Body of pancreas (tissue), 4 donors: ENCODE data around the gene PCYT2. TPM values are rescaled to one million over a fixed set of nuclear protein-coding genes. Genes with fewer than 3 reads are reported as not detected.

ENCODE experiments used
- ATAC-seq: fragments of 150-250 bp; one replicate; pipeline ENCODE4 v1.9.1; 2016
- DNase-seq, 4 donors: peaks; one replicate each; pipeline ENCODE4 v3.0.0-alpha.2; 2019
- H3K27ac ChIP-seq, 4 donors: fragments of 200-600 bp; sonication (generic); 1 replicate in 3 of 4; 2 replicates in 1 of 4; pipeline versions ENCODE4 v1.5.1 to v1.6.1; 2016 to 2019; ENCODE audit warnings: mild to moderate bottlenecking in 1 of 4, mixed read lengths in 1 of 4, moderate library complexity in 1 of 4
- H3K27me3 ChIP-seq, 2 donors: fragments of 200-600 bp; sonication (generic); one replicate each; pipeline ENCODE4 v1.6.0; 2016; ENCODE audit warnings: mild to moderate bottlenecking in 1 of 2
- H3K36me3 ChIP-seq, 2 donors: fragments of 200-600 bp; sonication (generic); replicated peaks in 1 of 2; 2 replicates each; pipeline ENCODE4 v1.5.1; 2016; ENCODE audit warnings: low read depth in 2 of 2; ENCODE audit not compliant: insufficient read depth in 1 of 2
- H3K4me1 ChIP-seq: fragments of 200-600 bp; sonication (generic); one replicate; pipeline ENCODE4 v1.6.0; 2016
- H3K4me3 ChIP-seq, 2 donors: fragments of 200-600 bp; sonication (generic); 1 replicate in 1 of 2; 2 replicates in 1 of 2; pipeline ENCODE4 v1.5.1; 2016 to 2019
- H3K9me3 ChIP-seq, 3 donors: fragments of 200-600 bp; sonication (generic); 1 replicate in 2 of 3; 2 replicates in 1 of 3; pipeline ENCODE4 v1.5.1; 2016
- CTCF ChIP-seq, 7 experiments: fragments of 450-650 bp in 4 of 7; fragments of 200-600 bp in 3 of 7; sonication (generic) in 3 of 7; IDR thresholded peaks; one replicate each; pipeline ENCODE4 v1.5.1; 2016 to 2019; ENCODE audit warnings: antibody characterized with exemption in 7 of 7
- POLR2A ChIP-seq, 3 donors: fragments of 450-650 bp; IDR thresholded peaks; one replicate each; pipeline ENCODE4 v1.6.1; 2016; ENCODE audit warnings: antibody characterized with exemption in 3 of 3, mild to moderate bottlenecking in 2 of 3
- WGBS, 2 donors: methylation state at CpG; one replicate each; pipeline ENCODE4 v1.1.5; 2017; 5-methylcytosine and 5-hydroxymethylcytosine counted together
- intact Hi-C: fragments of 100-400 bp; cut with DNase I; formaldehyde crosslinking; loops from one replicate; pipeline ENCODE4 v1.15.1; 2023
- total RNA-seq, 2 donors: library from RNA; depleted of rRNA; stranded (reverse); fragments of >200 nt; gene quantifications; one replicate each; pipeline ENCODE4 v1.1.0, GENCODE V29; 2016

Gene PCYT2
- total RNA-seq, 2 donors from 2014 or later, result 13.0 to 25.1 TPM

DNA sequence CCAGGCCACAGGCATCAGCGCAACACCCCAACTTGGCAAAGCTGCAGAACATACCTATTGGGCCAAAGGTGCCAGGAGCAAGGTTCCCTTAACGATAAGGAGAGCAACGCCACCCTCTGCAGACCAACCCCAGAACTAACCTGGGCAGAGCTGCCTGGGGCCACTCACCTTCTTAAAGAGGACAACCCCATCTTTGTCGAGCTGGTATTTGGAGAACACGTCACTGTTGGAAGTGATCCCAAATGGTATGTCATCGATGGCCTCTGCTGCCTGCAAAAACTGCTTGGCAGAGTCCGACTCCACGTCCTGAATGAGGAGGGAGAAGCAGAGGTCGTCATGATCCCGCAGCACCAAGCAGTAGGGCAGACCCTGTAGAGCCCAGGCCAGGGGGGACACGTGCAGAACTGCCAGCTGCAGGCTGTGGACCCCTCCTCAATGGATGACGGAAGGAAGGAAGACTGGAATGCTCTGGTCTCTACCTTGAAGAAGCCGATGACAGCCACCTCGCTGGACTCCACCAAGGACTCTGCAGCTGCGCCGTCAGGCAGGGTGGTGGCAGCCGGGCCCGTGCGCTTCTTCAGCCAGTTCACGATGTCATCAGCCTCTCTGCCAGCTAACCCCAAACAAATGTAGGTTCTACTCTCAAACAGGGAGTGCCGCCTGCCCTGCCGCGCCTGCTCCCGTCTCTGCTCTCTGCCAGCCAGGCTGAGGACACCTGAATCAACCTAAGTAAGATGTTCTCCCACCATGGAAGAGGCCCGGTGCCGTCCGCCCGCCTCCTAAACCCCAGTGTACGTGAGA lies 56.0 kb downstream of the PCYT2 start:
- Histone ChIP-seq H3K36me3 (peaks cover 12 to 22% of the 10 kb centered on the region in 2 donors), H3K9me3 (no peaks in the 10 kb centered on the region), H3K27me3 (no peaks in the 10 kb centered on the region), H3K27ac (peak overlapping the region; percentile 20 to 95 (median 47)), H3K4me3 (no peak overlapping the region), H3K4me1 (peaks cover 63% of the 10 kb centered on the region)
- 40% methylated on average over 7 to 29 of the region's 29 CpGs for WGBS, 2 donors
- DNase-seq (peak; percentile 79 to 90 (median 85)), ATAC-seq (peak; percentile 63)
- intact Hi-C loops, result no loop called here
- peak in 2 of 3 donors; percentile 28 to 50 for TF ChIP-seq POLR2A (IDR thresholded peaks at IDR 0.05)
- TF ChIP-seq CTCF (IDR thresholded peaks at IDR 0.05), result peak in 4 of 7 experiments; percentile 47 to 58 (median 54)

- Histone ChIP-seq H3K4me1 (peaks cover 46% of the 10 kb centered on the region), H3K27ac (no peak overlapping the region), H3K4me3 (no peak overlapping the region), H3K27me3 (no peaks in the 10 kb centered on the region), H3K9me3 (no peaks in the 10 kb centered on the region), H3K36me3 (peaks cover 13 to 27% of the 10 kb centered on the region in 2 donors)
- no peak for DNase-seq
- no peak for TF ChIP-seq CTCF (IDR thresholded peaks at IDR 0.05)
- no peak for ATAC-seq
- 67 to 91% methylated on average over 3 to 12 of the region's 12 CpGs for WGBS, 2 donors
- intact Hi-C loops, result no loop called here
Observed at GRCh38 chr17:81852237-81852636, 59.0 kb downstream of the PCYT2 start.

DNA sequence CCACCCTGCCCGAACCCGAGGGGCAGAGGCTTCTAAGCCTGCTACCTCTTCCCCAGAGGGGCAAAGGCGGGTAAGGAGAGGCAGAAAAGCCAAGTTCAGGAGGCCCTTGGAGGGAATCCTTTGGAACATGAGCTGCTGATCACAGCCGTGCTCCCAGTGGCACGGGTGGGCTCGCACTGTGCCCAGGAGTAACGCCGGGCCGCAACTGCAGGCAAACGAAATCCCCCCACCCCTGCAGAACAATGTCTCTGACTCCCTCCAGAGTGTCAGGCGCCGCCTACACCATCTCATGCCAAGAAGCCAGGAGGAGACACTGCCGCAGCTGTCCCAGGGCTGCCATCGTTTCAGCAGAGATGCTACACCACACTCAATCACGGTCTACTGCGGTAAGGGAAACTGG lies 59.8 kb downstream of the PCYT2 start:
- 86 to 90% methylated on average over 2 to 16 of the region's 16 CpGs for WGBS, 2 donors
- TF ChIP-seq POLR2A (IDR thresholded peaks at IDR 0.05), result no peak
- no peak for TF ChIP-seq CTCF (IDR thresholded peaks at IDR 0.05)
- ATAC-seq, result no peak
- no peak for DNase-seq
- intact Hi-C loops, result no loop called here
- no peak overlapping the region for H3K4me3 ChIP-seq
- H3K36me3 ChIP-seq, result peaks cover 18 to 34% of the 10 kb centered on the region in 2 donors
- H3K27ac ChIP-seq, result no peak overlapping the region
- H3K27me3 ChIP-seq, result no peaks in the 10 kb centered on the region
- H3K4me1 ChIP-seq, result peaks cover 41% of the 10 kb centered on the region
- H3K9me3 ChIP-seq, result no peaks in the 10 kb centered on the region

Other genes starting within 250 kb of the PCYT2 start
- 10 to 100 TPM; 18.1 to 23.3 TPM for gene OXLD1, start 244.8 kb downstream of the PCYT2 start, total RNA-seq
- gene CCDC137, start 244.7 kb downstream of the PCYT2 start, total RNA-seq, result 10 to 100 TPM in 1 of 2 donors, 1 to 10 TPM in 1; 6.2 to 21.4 TPM
- 10 to 100 TPM; 22.8 to 47.1 TPM for gene ARL16, start 227.6 kb downstream of the PCYT2 start, total RNA-seq
- gene HGS, start 227.4 kb downstream of the PCYT2 start, total RNA-seq, result 10 to 100 TPM; 60.7 to 66.9 TPM
- 10 to 100 TPM; 17.1 to 45.8 TPM for gene MRPL12, start 208.0 kb downstream of the PCYT2 start, total RNA-seq
- gene SLC25A10, start 199.1 kb downstream of the PCYT2 start, total RNA-seq, result 10 to 100 TPM; 15.8 to 18.9 TPM
- 1 to 10 TPM in 1 of 2 donors, under 1 TPM in 1; 0.52 to 5.3 TPM for gene GCGR, start 107.2 kb downstream of the PCYT2 start, total RNA-seq
- 10 to 100 TPM; 46.1 to 65.6 TPM for gene MCRIP1, start 78.1 kb downstream of the PCYT2 start, total RNA-seq
- gene PPP1R27, start 76.3 kb downstream of the PCYT2 start, total RNA-seq, result not detected
- gene P4HB, start 50.9 kb downstream of the PCYT2 start, total RNA-seq, result 1,000 to 10,000 TPM; 1,462 to 4,394 TPM
- gene ARHGDIA, start 40.1 kb downstream of the PCYT2 start, total RNA-seq, result 100 to 1,000 TPM; 109 to 141 TPM
- 10 to 100 TPM; 17.1 to 72.2 TPM for gene ALYREF, start 19.8 kb downstream of the PCYT2 start, total RNA-seq
- 100 to 1,000 TPM in 1 of 2 donors, 10 to 100 TPM in 1; 58.1 to 111 TPM for gene ANAPC11, start 19.7 kb downstream of the PCYT2 start, total RNA-seq
- 1 to 10 TPM in 1 of 2 donors, under 1 TPM in 1; 0.66 to 1.8 TPM for gene NPB, start 9.2 kb downstream of the PCYT2 start, total RNA-seq
- 10 to 100 TPM; 23.9 to 48.5 TPM for gene SIRT7, start 6.8 kb upstream of the PCYT2 start, total RNA-seq
- gene MAFG, start 16.3 kb upstream of the PCYT2 start, total RNA-seq, result 10 to 100 TPM in 1 of 2 donors, 1 to 10 TPM in 1; 8.3 to 14.5 TPM
- 10 to 100 TPM; 38.2 to 54.2 TPM for gene PYCR1, start 25.9 kb upstream of the PCYT2 start, total RNA-seq
- not detected for gene MYADML2, start 35.8 kb upstream of the PCYT2 start, total RNA-seq
- under 1 TPM in 1 of 2 donors, not detected in 1; 0.33 TPM for gene NOTUM, start 49.8 kb upstream of the PCYT2 start, total RNA-seq
- 10 to 100 TPM; 17.9 to 57.4 TPM for gene ASPSCR1, start 66.2 kb upstream of the PCYT2 start, total RNA-seq
- 10 to 100 TPM; 16.5 to 24.4 TPM for gene CENPX, start 111.5 kb upstream of the PCYT2 start, total RNA-seq
- gene LRRC45, start 111.9 kb upstream of the PCYT2 start, total RNA-seq, result 10 to 100 TPM in 1 of 2 donors, 1 to 10 TPM in 1; 8.0 to 36.3 TPM
- gene RAC3, start 120.3 kb upstream of the PCYT2 start, total RNA-seq, result 1 to 10 TPM in 1 of 2 donors, not detected in 1; 3.1 TPM
- gene DCXR, start 126.3 kb upstream of the PCYT2 start, total RNA-seq, result 100 to 1,000 TPM in 1 of 2 donors, 10 to 100 TPM in 1; 82.2 to 205 TPM
- gene RFNG, start 140.4 kb upstream of the PCYT2 start, total RNA-seq, result 10 to 100 TPM; 37.9 to 43.1 TPM
- gene GPS1, start 140.5 kb upstream of the PCYT2 start, total RNA-seq, result 10 to 100 TPM; 63.0 to 86.4 TPM
- 100 to 1,000 TPM in 1 of 2 donors, 10 to 100 TPM in 1; 76.0 to 128 TPM for gene DUS1L, start 154.4 kb upstream of the PCYT2 start, total RNA-seq
- 100 to 1,000 TPM in 1 of 2 donors, 10 to 100 TPM in 1; 16.3 to 388 TPM for gene FASN, start 186.8 kb upstream of the PCYT2 start, total RNA-seq